ENCODE results near the gene BMPR1B. TPM values are rescaled to one million over a fixed set of nuclear protein-coding genes. Genes with fewer than 3 reads are reported as not detected.

Gene BMPR1B
- total and polyA plus RNA-seq, 4 donors: 0.27 to 0.70 (median 0.48) TPM

DNA sequence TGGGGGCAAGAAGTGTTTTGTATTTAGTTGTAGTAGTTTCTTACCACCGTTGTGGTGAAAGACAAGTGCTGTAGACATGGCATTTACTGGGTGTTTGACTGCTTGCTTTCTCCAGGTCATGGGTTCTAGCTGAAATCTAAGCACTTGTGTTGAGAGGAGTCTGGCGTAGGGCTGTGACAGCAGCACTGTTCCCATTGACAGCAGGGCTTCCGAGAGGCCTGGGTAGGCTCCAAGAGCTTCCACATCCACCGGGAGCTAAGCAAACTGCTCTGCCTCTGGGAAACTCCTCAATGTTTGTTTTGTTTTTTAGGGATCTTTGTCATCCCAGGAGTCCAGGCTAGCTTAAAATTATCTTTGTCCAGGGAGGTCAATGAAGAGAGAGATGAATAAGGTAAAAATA, 44.3 kb downstream of the BMPR1B start:
- WGBS: 46% methylated on average over 4 of the region's 4 CpGs
- H3K27ac ChIP-seq (ENCODE audit: low read depth in 1 of 2, low read length in 2 of 2): no peak overlapping the region
- H3K4me3 ChIP-seq (ENCODE audit: low read depth in 1 of 3, low read length in 3 of 3): no peak overlapping the region
- no peaks in the 10 kb centered on the region for H3K9me3 ChIP-seq (ENCODE audit: control insufficient read depth in 4 of 4, low read length in 3 of 4)
- DNase-seq (ENCODE audit: low spot score): no peak
- no peak for TF ChIP-seq MAX (IDR thresholded peaks at IDR 0.05)
- TF ChIP-seq ZBTB33 (IDR thresholded peaks at IDR 0.05): no peak
- TF ChIP-seq HNF4G (IDR thresholded peaks at IDR 0.05): no peak
- no peak for TF ChIP-seq FOXA2 (IDR thresholded peaks at IDR 0.05)
- no peak for TF ChIP-seq RAD21 (IDR thresholded peaks at IDR 0.05)
- TF ChIP-seq SP1 (IDR thresholded peaks at IDR 0.05): no peak
- no peak for TF ChIP-seq CTCF (IDR thresholded peaks at IDR 0.05; ENCODE audit: low read depth, low read length, missing input control)
- no peak for TF ChIP-seq JUND (IDR thresholded peaks at IDR 0.05)
- TF ChIP-seq NR2F2 (IDR thresholded peaks at IDR 0.05): no peak
- TF ChIP-seq, protein P1, sequence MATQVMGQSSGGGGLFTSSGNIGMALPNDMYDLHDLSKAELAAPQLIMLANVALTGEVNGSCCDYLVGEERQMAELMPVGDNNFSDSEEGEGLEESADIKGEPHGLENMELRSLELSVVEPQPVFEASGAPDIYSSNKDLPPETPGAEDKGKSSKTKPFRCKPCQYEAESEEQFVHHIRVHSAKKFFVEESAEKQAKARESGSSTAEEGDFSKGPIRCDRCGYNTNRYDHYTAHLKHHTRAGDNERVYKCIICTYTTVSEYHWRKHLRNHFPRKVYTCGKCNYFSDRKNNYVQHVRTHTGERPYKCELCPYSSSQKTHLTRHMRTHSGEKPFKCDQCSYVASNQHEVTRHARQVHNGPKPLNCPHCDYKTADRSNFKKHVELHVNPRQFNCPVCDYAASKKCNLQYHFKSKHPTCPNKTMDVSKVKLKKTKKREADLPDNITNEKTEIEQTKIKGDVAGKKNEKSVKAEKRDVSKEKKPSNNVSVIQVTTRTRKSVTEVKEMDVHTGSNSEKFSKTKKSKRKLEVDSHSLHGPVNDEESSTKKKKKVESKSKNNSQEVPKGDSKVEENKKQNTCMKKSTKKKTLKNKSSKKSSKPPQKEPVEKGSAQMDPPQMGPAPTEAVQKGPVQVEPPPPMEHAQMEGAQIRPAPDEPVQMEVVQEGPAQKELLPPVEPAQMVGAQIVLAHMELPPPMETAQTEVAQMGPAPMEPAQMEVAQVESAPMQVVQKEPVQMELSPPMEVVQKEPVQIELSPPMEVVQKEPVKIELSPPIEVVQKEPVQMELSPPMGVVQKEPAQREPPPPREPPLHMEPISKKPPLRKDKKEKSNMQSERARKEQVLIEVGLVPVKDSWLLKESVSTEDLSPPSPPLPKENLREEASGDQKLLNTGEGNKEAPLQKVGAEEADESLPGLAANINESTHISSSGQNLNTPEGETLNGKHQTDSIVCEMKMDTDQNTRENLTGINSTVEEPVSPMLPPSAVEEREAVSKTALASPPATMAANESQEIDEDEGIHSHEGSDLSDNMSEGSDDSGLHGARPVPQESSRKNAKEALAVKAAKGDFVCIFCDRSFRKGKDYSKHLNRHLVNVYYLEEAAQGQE (IDR thresholded peaks at IDR 0.05): no peak
- TF ChIP-seq ATF3 (IDR thresholded peaks at IDR 0.05): no peak
- TF ChIP-seq YY1 (IDR thresholded peaks at IDR 0.05): no peak
- TF ChIP-seq GABPA (IDR thresholded peaks at IDR 0.05 in 1 of 2, conservative IDR thresholded peaks at IDR 0.05 in 1 of 2): no peak
- TF ChIP-seq TAF1 (conservative IDR thresholded peaks at IDR 0.05): no peak
- TF ChIP-seq EGR1 (IDR thresholded peaks at IDR 0.05; ENCODE audit: low read depth in 2 of 2): no peak
- TF ChIP-seq HNF4A (conservative IDR thresholded peaks at IDR 0.05): no peak
- peaks cover 0 to 3% (median 0%) of the 10 kb centered on the region in 4 donors for H3K27me3 ChIP-seq (ENCODE audit: control insufficient read depth in 4 of 4, insufficient read depth in 4 of 4, low read length in 3 of 4)
- H3K4me1 ChIP-seq (ENCODE audit: control insufficient read depth in 4 of 4, insufficient read depth in 4 of 4, low read length in 3 of 4): no peaks in the 10 kb centered on the region
- H3K9ac ChIP-seq (ENCODE audit: low read depth in 1 of 2, low read length in 2 of 2): no peak overlapping the region
- no peaks in the 10 kb centered on the region for H3K36me3 ChIP-seq (ENCODE audit: control insufficient read depth in 4 of 4, insufficient read depth in 3 of 4, low read depth in 1 of 4, low read length in 3 of 4)

DNA sequence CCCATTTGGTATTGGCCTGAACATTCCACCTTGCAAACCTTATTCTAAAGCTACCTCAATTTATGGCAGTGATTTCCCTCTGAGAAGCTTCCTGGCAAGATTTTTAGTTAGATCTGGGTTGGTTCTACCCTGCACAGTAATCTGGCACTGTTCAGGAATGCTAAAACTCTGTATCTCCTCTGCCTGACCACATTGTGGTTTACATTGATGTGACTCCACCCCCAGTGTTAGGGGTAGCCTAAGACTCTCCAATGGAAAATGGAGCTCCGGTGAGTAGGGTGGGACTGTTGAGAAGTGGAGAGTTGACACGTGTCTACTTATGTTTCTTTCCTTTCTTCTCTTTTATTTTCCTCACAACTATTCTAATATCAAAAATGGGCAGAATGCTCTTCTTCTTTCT, 45.4 kb downstream of the BMPR1B start:
- 83% methylated on average over 2 of the region's 2 CpGs for WGBS
- Histone ChIP-seq H3K4me3 (ENCODE audit: low read depth in 1 of 3, low read length in 3 of 3) (no peak overlapping the region), H3K9me3 (ENCODE audit: control insufficient read depth in 4 of 4, low read length in 3 of 4) (no peaks in the 10 kb centered on the region), H3K9ac (ENCODE audit: low read depth in 1 of 2, low read length in 2 of 2) (no peak overlapping the region), H3K27me3 (ENCODE audit: control insufficient read depth in 4 of 4, insufficient read depth in 4 of 4, low read length in 3 of 4) (peaks cover 0 to 3% (median 0%) of the 10 kb centered on the region in 4 donors), H3K27ac (ENCODE audit: low read depth in 1 of 2, low read length in 2 of 2) (no peak overlapping the region), H3K4me1 (ENCODE audit: control insufficient read depth in 4 of 4, insufficient read depth in 4 of 4, low read length in 3 of 4) (no peaks in the 10 kb centered on the region), H3K36me3 (ENCODE audit: control insufficient read depth in 4 of 4, insufficient read depth in 3 of 4, low read depth in 1 of 4, low read length in 3 of 4) (no peaks in the 10 kb centered on the region)
- DNase-seq (ENCODE audit: low spot score): no peak
- no peak for TF ChIP-seq FOXA2 (IDR thresholded peaks at IDR 0.05)
- TF ChIP-seq MAX (IDR thresholded peaks at IDR 0.05): no peak
- TF ChIP-seq RAD21 (IDR thresholded peaks at IDR 0.05): no peak
- no peak for TF ChIP-seq YY1 (IDR thresholded peaks at IDR 0.05)

Measured in liver (tissue), 9 donors.